Cardiac muscle cell (in vitro differentiated cells and primary cell): ENCODE measurements around the gene PARD3. TPM values are rescaled to one million over a fixed set of nuclear protein-coding genes. Genes with fewer than 3 reads are reported as not detected.
A peak's percentile ranks its signal among the peaks of the same experiment; 100 is the strongest.
"Not testable (repeated sequence)": the region's sequence is repeated elsewhere in the genome, so short reads cannot be mapped to it uniquely, and the experiment has no call there.

Source experiments
- DNase-seq, 2 donors: peaks; one replicate each; pipeline versions ENCODE4 v3.0.0 to v3.0.0-alpha.2; 2010 to 2017; ENCODE audit warnings: low read depth in 1 of 2, low spot score in 1 of 2
- H3K27ac ChIP-seq: fragments of 200-600 bp; sonication (generic); 2 replicates; pipeline ENCODE4 v1.5.1; 2016
- H3K27me3 ChIP-seq: fragments of 200-600 bp; sonication (generic); 2 replicates; pipeline ENCODE4 v1.6.0; 2016; ENCODE audit warnings: control low read depth
- H3K36me3 ChIP-seq: fragments of 200-600 bp; sonication (generic); 2 replicates; pipeline ENCODE4 v1.5.1; 2016; ENCODE audit warnings: control low read depth
- H3K4me1 ChIP-seq: fragments of 200-600 bp; sonication (generic); 2 replicates; pipeline ENCODE4 v1.8.1; 2017; ENCODE audit warnings: low read depth, mild to moderate bottlenecking, mixed run types
- H3K4me3 ChIP-seq: fragments of 200-600 bp; sonication (generic); 2 replicates; pipeline ENCODE4 v1.5.1; 2016; ENCODE audit warnings: mild to moderate bottlenecking
- H3K9me3 ChIP-seq: fragments of 200-600 bp; sonication (generic); 2 replicates; pipeline ENCODE4 v1.5.1; 2017; ENCODE audit warnings: low read depth, mild to moderate bottlenecking, control low read depth
- polyA plus RNA-seq: library from polyadenylated mRNA; unstranded; fragments of >200 nt; fragmentation: Nextera tagmentation; extraction: Ambion mirVana; gene quantifications from 2 replicates; pipeline ENCODE4 v1.2.1, GENCODE V29; 2016
- total RNA-seq: library from RNA; depleted of rRNA; stranded (reverse); fragments of >200 nt; gene quantifications from 2 replicates; pipeline ENCODE4 v1.2.3, GENCODE V29; 2016
- TF ChIP-seq, protein P1 (sequence below): IDR thresholded peaks from 2 replicates; pipeline ENCODE4 v1.5.1; 2012; ENCODE audit warnings: low read depth, mild to moderate bottlenecking, low read length

PARD3 gene
- total and polyA plus RNA-seq, 2 experiments from 2014 or later = 36.5 to 64.8 TPM

DNA sequence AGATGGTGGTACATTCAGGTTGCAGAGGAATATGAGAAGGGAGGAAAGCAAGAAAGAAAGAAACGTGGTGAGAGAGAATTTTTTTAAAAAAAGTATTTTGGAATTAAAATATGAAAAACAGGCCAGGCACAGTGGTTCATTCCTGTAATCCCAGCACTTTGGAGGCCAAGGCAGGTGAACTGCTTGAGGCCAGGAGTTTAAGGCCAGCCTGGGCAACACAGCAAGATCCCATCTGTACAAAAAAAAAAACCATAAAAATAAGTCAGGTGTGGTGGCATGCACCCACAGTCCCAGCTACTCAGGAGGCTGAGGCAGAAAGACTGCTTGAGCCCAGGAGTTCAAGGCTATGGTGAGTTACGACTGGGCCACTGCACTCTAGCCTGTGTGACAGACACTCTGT, 112.1 kb downstream of the PARD3 start:
- Histone ChIP-seq H3K4me3 (no peak overlapping the region), H3K4me1 (peaks cover 20% of the 10 kb centered on the region), H3K9me3 (no peaks in the 10 kb centered on the region), H3K27me3 (no peaks in the 10 kb centered on the region), H3K36me3 (no peaks in the 10 kb centered on the region), H3K27ac (peak overlapping the region; percentile 41)
- DNase-seq = no peak
- TF ChIP-seq, protein P1, sequence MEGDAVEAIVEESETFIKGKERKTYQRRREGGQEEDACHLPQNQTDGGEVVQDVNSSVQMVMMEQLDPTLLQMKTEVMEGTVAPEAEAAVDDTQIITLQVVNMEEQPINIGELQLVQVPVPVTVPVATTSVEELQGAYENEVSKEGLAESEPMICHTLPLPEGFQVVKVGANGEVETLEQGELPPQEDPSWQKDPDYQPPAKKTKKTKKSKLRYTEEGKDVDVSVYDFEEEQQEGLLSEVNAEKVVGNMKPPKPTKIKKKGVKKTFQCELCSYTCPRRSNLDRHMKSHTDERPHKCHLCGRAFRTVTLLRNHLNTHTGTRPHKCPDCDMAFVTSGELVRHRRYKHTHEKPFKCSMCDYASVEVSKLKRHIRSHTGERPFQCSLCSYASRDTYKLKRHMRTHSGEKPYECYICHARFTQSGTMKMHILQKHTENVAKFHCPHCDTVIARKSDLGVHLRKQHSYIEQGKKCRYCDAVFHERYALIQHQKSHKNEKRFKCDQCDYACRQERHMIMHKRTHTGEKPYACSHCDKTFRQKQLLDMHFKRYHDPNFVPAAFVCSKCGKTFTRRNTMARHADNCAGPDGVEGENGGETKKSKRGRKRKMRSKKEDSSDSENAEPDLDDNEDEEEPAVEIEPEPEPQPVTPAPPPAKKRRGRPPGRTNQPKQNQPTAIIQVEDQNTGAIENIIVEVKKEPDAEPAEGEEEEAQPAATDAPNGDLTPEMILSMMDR = no peak

DNA sequence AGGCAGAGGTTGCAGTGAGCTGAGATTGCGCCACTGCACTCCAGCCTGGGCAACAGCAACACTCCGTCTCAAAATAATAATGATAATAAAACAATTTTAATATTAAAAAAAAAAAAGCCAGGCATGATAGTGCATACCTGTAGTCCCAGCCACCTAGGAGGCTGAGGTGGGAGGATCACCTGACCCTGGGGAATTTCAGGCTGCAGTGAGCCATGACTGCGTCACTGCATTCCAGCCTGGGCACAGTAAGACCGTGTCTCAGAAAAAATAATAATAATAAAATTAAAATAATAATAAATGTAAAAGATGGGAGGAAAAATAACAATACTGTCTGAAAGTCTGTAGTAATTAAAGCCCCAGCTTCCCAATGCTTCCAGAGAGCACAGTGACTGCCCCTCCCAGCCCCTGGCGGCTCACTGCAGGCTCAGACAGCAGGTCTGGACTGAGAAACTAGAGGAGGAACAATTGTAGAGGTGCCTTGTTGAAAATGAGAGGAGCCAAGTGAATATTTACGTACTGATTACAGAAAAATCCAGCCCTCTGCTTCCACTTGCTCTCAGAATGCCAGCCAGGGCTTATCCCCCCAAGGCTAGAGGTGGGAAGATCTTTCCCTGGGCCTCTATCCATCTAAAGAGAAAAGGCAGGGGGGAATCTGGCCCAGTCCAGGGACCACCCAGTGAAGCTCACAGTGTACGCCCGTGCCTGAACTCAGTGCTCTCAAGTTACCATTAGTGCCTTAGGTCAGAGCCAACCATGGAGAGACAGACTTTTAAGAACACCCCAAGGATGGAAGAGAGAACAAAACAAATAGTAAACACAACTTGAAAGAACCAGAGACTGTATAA, 112.8 kb downstream of the PARD3 start:
- H3K27ac ChIP-seq = peak overlapping the region; percentile 41
- DNase-seq = peak in 1 of 2 donors; percentile 40

DNA sequence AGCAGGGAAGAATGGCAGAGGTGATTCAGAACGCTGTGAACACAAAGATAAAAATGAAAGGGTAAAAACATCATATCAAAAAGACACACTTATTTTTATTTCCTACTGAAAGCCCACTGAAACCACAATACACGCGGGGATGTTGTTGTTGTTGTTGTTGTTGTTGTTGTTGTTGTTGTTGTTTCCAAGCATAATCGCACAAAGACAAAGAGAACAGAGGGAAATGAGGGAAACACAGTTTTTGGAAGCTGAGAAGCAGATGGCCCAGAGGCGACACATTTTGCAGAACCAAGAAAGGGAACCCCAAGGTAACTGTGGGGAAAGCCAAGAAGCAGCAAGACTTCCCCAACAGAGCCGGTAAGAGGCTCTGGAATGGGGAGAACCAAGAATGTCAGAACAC, 113.9 kb downstream of the PARD3 start:
- H3K27ac ChIP-seq = no peak overlapping the region
- TF ChIP-seq, protein P1 = no peak
- no peaks in the 10 kb centered on the region for H3K36me3 ChIP-seq
- no peak overlapping the region for H3K4me3 ChIP-seq
- no peaks in the 10 kb centered on the region for H3K9me3 ChIP-seq
- peaks cover 17% of the 10 kb centered on the region for H3K4me1 ChIP-seq
- no peaks in the 10 kb centered on the region for H3K27me3 ChIP-seq
- no peak for DNase-seq

More for the DNA sequence above, 112.8 kb downstream of the PARD3 start:
- peaks cover 17% of the 10 kb centered on the region for H3K4me1 ChIP-seq
- no peak overlapping the region for H3K4me3 ChIP-seq
- no peaks in the 10 kb centered on the region for H3K9me3 ChIP-seq
- no peaks in the 10 kb centered on the region for H3K36me3 ChIP-seq
- no peaks in the 10 kb centered on the region for H3K27me3 ChIP-seq
- TF ChIP-seq, protein P1 = no peak

DNA sequence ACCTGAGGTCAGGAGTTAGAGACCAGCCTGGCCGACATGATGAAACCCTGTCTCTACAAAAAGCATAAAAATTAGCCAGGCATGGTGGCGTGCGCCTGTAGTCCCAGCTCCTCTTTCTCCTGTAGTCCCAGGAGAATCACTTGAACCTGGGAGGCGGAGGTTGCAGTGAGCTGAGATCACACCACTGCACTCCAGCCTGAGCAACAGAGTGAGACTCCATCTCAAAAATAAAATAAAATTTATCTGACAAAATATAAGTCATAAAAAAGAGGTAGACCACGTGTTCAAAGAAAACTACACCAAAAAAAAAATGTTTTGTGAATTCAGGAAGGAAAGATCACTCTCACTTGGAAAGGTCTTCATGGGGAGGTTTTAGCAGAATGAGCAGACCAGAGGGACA, 114.3 kb downstream of the PARD3 start:
- not testable (repeated sequence) for H3K9me3 ChIP-seq, H3K27ac ChIP-seq, H3K4me3 ChIP-seq, DNase-seq, H3K36me3 ChIP-seq, H3K27me3 ChIP-seq
- peaks cover 17% of the 10 kb centered on the region for H3K4me1 ChIP-seq

DNA sequence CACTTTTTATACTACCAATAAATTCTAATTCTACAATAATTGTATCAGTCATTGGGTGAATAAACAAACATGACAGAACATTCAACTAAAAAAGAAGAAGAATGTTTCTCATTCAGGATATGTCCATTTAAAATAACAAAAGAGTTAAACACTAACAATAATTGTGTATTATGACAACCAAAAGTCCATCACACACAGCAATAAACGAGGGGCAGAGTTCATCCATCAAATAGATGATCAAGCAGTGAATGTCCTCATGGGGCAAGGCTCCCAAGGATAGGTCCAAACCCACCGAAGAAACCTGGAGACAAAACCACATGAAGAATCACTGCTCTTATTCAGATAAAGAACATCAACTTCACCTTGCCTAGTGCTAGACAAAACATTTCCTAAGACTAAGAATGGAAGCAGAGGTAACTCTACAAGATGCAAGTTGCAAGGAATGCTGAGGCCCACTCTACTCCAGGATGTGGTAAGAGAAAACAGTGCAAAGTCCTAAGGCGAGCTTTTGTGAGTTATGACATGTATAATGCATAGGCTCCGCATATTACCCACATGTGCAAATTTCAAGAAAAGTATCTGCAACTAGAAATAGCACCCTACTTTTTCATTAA, 115.1 kb downstream of the PARD3 start:
- Histone ChIP-seq H3K4me3 (no peak overlapping the region), H3K36me3 (no peaks in the 10 kb centered on the region), H3K27me3 (no peaks in the 10 kb centered on the region), H3K27ac (no peak overlapping the region), H3K4me1 (peaks cover 17% of the 10 kb centered on the region), H3K9me3 (no peaks in the 10 kb centered on the region)
- no peak for DNase-seq
- TF ChIP-seq, protein P1 = no peak

DNA sequence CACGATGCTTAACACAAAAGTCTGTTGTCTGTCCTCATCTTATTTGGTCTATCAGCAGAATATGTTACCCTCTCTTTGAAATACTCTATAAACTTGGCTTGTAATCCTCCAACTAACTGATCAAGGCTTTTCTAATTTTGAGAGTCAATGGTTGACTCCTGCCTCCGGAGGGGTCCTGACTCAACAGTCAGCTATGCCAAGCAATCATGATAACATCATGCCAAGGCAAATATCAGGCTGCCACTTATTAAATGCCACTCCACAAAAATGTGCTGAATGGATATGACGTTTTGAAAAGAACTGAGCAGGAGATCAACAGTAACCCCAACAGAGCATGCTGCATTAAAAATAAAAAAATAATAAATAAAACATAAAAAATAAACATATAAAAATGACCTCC, 116.1 kb downstream of the PARD3 start:
- TF ChIP-seq, protein P1 = no peak
- Histone ChIP-seq H3K4me3 (no peak overlapping the region), H3K36me3 (no peaks in the 10 kb centered on the region), H3K9me3 (no peaks in the 10 kb centered on the region), H3K4me1 (peaks cover 7% of the 10 kb centered on the region), H3K27ac (no peak overlapping the region), H3K27me3 (no peaks in the 10 kb centered on the region)
- DNase-seq = peak in 1 of 2 donors; percentile 63
